Left renal pelvis (tissue), 4 donors: ENCODE data around the gene RAB24. TPM values are rescaled to one million over a fixed set of nuclear protein-coding genes. Genes with fewer than 3 reads are reported as not detected.
"Not testable (repeated sequence)": the region's sequence is repeated elsewhere in the genome, so short reads cannot be mapped to it uniquely, and the experiment has no call there.

Source experiments
- DNase-seq, 4 donors: peaks; one replicate each; pipeline ENCODE4 v3.0.0-alpha.2; 2013; ENCODE audit warnings: low read depth in 4 of 4, low spot score in 3 of 4
- polyA plus RNA-seq, 4 donors: library from polyadenylated mRNA; unstranded; fragments of 120-200 nt; gene quantifications; one replicate each; pipeline ENCODE4 v1.2.1, GENCODE V29; 2013; ENCODE audit not compliant: insufficient read length in 4 of 4

The RAB24 gene
- polyA plus RNA-seq, 4 donors = 21.9 to 44.8 (median 25.5) TPM

DNA sequence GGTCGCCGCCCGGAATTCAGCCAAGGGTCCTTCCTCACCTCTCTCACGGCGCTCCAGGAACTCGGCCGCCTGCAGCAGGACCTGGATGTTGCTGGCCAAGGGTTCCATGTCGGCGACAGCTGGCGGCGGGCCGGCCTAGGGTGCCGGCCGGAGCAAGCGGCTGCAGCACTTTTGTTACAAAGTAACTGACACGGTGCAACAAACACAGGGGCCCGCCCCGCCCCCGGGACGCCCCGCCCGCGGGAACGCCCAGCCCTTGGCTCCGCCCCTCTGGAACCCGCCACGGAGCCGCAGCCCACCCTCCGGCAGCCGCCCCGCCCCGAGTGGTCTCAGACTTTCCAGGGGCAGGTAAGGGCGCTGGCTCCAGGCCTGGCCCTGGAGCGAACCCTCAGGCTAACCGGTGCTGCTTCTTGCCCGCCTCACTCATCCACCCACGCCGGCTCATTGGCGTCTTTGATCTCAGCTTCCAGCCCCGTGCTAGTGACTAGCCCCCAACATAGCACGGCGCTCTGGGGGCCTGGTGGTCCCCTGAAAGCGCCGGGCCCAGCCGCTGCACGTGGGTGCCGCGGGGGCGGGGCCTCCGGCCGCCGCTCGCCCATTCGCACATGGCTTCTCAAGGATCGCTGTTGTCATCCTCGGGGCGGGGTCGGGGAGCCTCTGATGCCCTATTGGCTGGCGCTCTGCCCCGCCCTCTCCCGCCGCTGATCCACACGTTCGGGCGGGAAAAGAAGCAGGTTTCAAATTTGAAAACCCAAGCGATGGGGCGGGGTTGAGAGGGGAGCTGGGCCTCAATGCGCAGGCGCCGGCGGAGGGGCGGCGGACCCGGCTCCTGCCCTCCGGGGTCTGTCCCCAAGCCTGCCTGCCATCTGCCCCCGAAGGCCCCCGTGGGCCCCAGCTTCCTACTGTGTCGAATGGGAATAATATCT lies 8.5 kb upstream of the RAB24 start, which contains the start of gene MXD3:
Gene MXD3, minus strand, starts transcription at position 176 of the 926 bp plus-strand sequence. Its CDS starts 68 bp downstream, at position 108.
- DNase-seq = peak; percentile 74 to 89 (median 80)

DNA sequence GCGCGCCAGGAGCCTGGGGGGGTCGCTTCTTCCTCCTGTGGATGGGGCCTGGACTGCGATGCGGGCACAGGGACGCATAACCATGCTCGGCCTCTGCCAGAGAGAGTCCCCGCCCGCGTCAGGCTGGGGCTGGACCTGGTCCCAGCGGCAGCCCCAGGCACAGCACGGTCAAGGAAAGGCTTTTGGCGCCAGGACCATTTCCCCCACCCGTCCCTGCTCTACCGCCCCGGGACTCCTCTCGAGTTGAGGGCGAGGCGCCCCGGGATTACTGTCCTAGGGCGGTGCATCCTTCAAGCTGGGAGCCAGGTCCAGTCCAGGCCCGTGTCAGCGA lies 7.8 kb upstream of the RAB24 start:
- DNase-seq = no peak

DNA sequence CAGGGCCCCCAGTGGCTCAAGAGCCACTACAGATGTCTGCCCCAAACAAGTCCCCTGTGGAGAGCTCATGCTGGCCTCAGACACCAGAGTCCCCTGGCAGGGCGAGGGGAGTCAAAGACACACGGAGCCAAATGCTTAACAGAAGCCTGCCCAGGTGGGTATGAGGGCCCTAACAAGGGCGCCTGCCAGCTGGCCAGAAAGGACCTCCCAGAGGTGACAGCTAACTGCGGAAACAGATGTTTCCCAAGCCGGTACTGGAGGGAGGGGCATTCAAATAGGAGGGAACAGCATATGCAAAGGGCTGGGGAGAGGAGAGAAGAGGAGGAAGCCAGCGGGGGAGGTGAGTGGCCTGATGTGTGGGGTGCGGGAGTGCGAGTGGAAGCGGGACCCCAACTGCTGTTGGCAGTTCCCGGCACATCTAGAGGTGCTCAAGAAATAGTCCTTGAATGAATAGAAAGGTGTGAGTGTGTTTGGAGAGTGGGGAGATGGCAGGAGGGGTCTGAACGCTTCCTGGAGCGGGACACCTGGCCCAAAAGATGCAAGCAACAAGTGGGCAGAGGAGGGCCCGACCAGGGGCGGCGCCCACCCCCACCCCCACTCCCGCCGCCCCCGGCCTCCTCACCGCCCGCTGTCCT lies 7.4 kb upstream of the RAB24 start:
- DNase-seq = no peak

DNA sequence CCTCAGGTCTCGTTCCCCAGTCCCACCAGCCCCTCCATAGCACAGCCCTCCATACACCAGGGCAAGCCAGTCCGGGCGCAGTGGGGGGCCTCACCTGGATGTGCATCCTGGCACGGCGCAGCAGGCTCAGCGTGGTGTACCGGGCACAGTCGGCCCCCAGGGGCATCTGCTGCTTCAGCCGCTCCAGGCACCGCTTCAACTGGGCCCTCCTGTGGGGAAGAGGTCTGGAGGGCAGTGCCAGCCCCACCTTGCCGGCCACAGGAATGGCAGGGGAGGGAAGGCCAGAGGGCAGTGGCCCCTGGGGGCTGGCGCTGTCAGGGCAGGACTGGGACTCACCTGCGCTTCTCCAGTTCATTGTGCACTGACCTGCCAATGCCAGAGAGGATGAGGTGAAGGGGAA lies 6.8 kb upstream of the RAB24 start:
- no peak for DNase-seq

DNA sequence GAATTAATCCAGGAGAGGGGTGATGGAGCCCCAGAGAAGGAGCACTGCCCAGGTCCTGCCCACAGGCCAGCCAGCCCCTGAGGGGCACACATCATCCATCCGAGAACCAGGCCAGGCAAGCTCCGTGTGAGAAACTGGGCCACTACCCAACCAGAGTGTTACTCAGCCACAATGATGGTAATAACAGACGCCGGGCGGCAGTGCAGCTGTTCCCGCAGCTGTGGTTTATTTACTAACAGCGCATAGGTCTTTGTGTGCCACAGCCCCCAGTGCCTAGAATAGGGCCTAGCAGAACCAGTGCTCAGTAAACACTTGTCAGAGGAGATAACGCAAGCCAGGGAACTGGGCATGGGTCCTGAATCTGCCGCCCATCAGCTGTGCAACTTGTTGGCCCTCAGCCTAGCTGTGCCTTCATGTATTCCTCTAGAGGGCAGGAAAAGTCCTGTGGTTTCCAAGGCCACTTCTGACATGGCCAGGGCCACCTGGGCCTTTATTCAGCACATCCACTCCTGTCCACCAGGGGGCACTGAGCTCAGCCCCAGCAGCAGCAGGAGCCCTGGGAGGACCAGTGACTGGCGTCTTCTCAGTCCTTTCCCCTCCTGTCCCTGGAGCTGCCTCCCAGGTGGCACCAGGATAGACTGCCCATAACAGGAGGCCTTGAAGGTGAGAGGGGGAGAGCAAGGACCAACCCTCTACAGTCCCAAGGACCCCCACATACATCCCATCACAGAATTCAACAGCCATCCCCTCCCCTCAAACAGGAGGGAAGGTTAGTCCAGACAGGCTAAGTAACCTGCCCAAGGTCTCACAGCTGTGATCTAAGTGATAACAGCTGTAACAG lies 6.1 kb upstream of the RAB24 start:
- DNase-seq = no peak

DNA sequence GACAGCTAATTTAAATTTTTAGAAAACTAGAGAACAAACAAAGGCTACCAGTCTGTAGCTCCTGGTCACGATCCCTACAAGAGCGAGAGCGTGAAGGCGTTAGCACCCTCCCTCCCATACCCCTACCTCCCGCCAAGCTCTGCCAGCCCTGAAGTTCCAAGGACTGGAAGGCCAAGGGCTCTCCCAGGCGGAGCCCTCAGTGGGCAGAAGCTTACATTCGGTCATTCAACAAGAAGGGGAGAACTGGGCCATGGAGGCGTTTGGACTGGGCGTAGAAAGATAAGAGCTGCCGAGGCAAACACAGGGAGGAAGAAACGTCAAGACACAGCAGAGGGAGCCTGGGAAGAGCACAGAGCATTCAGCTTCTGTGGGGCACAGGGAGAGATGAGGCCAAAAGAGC lies 5.2 kb upstream of the RAB24 start:
- no peak for DNase-seq

DNA sequence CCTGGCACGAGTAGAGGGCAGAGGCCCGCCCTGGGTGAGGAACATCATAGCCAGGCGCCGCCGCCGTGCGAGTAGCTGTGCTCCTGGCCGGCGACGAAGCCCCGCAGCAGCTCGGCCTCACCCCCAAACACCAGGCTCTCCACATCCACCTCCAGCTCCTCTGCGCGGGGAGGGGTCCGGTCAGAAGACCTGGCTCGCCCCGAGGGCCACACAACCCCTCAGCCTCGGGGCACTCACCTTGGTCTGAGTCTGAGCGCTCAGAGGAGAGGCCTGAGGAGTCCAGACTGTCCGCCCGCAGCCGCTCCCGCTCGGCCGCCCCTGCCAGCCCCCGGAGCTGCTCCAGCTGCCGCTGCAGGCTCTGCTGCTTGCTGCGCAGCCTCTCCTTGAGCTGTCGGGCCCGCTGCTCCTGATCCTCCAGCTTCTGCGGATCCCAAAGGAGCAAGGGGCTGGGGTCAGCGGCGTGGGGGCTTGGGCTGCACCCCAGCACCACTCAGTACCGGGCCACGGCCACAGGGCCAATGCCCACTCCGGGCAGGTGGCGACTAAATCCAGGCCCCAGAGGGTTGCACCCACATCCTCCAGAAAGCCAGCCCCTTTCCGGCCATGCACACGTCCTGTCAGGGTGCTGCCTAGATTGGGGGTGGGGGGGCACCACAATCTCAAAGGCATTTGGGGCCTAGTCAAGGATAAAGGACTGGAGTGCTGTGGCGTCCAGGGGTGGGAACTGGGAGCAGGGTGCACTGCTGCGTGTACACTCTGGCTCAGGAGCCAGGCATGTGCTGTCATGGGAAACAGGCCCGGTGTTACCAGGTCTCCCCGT lies 4.2 kb upstream of the RAB24 start:
- DNase-seq = no peak

DNA sequence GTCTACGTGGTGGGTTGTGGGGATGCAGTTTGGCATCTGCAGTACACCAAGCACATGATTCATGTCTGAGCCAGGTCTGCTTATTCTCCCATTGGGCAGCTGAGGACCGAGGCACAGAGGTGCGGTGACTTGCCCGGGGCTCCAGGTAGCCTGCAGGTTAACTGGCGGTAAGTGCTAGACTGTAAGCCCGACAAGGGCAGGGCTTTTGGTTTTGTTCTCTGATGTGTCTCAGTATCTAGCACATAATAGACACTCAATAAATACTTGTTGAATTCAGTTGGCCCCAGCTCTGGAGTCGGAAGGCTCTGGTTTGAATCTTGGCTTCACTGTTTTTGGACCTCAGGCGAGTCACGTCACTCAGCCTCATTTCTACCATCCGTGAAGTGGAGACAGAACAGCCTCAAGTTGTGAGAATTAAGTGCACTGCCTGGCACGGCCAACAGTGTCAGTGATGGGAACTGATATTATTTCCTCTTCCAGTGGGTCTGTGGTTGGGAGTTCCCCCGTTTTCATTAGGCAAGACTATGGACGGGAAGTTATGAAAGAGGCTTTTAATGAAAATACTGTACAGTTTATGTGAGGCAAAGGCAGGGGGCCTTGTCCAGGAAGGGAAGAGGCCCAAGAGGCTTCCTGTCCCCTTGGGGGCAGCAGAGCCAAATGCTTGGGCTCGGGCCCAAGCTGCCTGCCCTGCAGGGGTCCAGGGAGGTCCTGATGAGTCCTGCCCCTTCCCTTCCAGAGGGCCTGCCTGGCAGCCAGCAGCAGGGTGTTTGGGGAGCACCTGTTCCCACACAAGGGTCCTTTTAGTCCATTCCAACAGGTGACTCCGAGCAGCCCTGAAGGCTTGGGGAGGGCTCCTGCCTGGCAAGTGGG lies 3.4 kb upstream of the RAB24 start:
- DNase-seq = no peak

DNA sequence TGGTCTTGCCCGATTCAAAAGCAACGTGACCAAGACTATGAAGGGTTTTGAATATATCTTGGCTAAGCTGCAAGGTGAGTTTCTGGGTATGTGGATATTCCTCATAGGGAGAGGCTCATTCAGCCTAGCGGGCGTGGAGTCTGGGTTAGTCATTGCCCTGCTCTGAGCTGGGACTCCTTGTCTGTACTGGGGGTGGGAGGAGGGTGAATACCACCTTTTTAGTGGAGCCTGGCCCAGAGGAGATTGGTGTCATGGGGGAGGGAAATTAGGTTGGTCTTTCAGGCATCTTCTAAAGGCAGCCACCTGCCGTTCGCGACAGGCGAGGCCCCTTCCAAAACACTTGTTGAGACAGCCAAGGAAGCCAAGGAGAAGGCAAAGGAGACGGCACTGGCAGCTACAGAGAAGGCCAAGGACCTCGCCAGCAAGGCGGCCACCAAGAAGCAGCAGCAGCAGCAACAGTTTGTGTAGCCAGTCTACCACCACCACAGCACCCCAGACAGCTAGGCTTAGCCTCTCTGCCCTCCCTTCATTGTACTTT lies 2.7 kb upstream of the RAB24 start:
- not testable (repeated sequence) for DNase-seq

DNA sequence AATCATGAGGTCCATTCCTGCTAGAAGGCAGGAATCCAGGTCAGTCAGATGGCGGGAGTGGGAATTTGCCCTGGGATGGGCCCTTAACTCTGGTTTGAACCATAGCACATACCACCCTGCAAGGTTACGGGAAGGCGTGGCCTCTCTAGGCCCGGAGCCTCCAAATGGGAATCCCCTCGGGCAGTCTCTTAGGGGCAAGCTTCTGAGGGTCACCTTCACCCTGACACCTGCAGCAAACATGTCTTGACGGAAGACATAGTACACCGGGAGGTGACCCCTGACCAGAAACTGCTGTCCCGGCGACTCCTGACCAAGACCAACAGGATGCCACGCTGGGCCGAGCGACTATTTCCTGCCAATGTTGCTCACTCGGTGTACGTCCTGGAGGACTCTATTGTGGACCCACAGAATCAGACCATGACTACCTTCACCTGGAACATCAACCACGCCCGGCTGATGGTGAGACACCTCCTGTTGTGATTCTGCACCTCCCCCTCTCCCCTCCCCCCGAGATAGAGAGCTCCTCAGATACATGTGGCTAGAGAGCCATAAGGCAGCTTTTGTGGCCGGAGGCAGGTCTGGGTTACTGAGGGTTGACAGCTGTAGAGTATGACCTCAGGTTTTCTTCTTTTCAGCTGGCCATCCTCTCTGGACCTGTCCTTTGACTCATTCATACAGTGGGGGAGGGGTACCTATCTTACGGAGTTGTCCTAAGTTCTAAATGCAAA lies 1.0 kb upstream of the RAB24 start:
- no peak for DNase-seq

DNA sequence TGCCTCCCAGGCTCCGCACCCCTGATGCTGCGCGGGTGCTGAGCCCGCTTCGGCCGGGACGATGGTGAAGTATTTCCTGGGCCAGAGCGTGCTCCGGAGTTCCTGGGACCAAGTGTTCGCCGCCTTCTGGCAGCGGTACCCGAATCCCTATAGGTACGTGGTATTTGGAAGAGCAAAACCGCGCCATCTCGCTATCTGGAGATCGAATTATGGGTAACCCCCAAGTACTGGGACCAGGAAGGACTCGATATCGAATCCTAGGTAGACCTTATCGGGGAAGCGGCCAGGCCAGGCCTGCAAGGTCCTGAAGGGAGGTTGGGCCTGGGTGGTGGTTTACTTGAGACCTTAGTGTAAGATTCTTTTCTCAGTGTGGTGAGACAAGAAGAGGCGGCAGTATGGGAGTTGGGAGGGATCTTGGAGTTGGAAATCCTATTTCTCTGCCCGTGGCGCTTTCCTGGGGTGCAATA lies 439 bp upstream of the RAB24 start:
- DNase-seq = no peak

DNA sequence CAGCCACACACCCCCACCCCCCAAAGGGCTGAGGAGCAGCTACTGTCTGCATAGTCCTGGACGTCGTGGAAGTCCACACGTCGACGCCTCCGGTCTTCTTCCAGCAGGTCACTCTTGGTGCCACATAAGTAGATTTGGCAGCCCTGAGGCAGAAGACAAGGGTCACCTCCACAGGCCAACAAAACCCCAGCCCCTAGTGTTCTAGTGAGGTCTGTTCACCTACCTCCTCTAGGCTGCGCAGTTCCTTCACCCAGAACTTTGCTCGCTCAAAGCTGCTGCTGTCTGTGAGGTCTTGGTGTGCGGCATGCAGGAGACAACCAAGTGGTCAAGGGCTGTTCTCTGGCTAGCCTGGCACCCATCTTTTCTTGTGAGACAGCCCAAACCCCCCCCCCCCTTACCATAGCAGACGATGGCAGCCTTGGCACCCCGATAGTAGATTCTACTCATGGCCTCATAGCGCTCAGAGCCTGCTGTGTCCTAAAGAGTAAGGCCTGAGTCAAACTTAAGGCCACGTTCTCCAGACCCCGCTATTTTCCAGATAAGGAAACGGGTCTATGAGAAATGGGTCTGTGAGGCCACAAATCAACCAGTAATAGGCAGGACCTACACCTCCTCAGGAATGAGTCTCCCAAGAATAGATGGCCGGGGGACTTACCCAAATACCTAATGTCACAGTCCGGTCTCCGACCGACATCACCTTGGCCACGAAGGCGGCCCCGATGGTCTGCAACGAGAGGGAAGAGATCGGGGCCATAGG lies 987 bp downstream of the RAB24 start:
- no peak for DNase-seq

DNA sequence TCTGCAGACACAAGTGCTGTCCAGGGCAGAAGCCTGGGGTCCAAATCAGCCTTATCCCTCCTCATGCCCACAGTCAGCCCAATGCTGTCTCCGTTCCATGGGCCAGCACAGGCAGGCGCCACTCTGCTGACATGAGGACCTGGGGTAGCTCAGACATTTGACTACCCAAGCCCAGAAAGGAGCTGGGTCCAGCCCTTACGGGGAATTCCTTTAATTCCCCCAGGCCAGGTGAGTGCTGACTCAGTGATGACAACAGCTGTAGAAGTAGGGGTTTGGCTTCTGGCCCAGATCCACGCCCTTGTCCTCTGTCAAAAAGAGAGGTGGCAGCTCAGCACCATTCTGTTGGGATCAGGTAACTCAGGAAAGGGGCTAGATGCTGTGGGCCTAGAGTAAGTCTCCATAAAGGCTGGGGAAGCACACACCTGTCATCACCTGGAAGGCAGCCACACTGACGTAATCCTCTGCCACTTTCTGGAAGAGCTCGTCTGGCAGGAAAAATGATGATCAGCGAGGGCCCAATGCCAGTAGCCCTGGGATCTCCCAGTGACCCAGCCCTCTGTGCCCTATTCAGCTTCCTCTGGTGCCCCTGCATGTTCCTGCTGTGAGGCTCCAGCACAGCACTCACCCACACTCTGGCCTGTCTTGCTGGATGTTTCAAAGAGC lies 1.9 kb downstream of the RAB24 start:
- DNase-seq = no peak

DNA sequence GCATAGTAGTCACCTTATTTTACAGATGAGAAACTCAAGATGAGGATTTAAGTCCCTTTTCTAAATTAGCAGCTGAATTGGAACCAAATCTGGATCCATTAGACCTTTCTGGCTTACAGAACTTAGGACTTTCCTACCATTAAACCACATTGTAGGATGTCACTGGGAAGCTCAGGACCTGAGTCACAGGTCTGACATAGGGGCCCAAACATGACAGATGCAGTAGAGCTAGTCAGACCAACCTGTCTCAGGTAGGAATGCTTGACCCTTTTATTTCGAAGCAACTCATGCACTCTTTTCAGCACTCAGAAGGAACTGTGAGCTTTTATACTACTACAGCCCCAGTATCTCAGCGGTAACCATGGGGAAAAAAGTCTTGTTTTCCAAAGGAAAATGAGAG lies 2.6 kb downstream of the RAB24 start:
- no peak for DNase-seq

DNA sequence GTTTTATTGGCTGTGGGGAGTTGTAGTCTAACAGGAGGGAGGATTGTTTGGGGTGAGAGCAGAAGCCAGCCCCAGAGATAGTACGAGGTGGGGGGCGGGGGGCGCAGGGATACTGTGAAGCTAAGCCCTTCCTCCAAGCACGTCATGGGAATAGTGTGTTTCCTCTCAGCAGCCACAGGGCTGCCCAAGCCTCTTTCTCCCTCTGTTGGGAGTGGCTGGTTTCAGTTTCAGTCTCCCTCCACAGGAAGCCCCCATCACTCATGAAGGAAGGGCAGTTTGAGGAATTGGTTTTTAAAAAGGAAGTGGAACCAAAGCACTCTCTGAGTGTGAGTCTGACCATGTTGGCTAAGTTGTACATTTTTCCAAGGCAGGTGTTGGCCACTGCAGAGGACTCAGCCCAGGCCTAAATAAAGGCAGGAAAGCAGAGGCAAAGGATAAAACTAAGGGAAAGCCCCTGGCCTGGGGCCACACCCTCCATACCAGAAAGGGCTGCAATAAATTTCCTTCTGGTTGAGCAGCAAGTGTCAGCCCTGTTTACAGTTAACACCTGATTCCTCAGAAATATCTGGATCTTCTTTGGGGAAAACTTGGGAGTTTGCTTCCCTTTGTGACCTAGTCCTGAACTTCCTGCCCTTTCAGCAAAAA lies 3.2 kb downstream of the RAB24 start:
- no peak for DNase-seq

DNA sequence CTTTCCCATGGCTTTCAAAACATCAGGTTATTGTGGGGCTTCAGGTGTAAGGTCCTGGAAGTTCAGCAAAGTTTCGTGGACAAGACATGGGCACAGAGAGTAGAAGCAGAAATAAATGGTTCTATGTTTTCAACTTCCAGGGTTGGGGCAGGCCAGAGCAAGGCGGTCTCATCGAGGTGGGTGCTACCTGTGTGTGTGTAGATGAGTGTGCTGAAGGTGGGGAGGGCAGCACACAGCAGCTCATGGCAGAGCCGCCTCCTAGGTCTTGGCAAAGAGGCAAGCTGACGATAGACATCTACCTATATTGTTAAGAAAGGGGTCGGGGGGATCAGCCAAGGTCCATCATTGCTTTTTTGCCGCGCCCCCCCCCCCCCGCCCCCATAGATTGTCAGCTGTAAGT lies 3.8 kb downstream of the RAB24 start:
- no peak for DNase-seq

DNA sequence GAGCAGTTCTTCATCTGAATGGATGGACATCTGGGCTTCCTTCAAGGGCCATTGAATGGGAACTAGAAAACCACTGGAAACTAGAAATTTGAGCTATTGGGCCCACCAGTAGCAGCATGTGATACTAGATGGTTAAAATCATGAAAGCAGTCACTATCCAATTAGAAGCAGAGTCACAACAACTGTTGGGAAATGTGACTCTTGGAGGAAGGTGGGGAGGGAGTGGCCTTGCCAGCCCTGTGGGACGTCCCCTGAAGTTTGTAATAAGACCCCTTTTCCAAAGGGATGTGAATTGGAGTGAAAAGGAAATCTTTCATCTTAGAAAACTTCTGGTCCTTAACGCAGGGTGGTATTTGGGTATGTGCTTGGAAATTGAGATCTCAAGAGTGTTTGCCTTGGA lies 5.6 kb downstream of the RAB24 start:
- DNase-seq = no peak
